MM.1S (cell line): ENCODE measurements around the gene RRP15.

ENCODE experiments used
- DNase-seq: peaks from one replicate; pipeline ENCODE4 v3.0.0-alpha.2; 2015
- H2AFZ ChIP-seq: fragments of 300-600 bp; sonication (generic); 2 replicates; pipeline ENCODE4 v1.6.0; 2016; ENCODE audit warnings: antibody characterized with exemption, low read length
- H3F3A ChIP-seq: fragments of 300-600 bp; sonication (generic); 2 replicates; pipeline ENCODE4 v1.6.1; 2016; ENCODE audit warnings: mild to moderate bottlenecking, antibody characterized with exemption, low read length, moderate library complexity, mixed read lengths; ENCODE audit not compliant: insufficient read depth
- H3K27ac ChIP-seq: fragments of 300-600 bp; sonication (generic); 2 replicates; pipeline ENCODE4 v1.5.1; 2016; ENCODE audit warnings: mild to moderate bottlenecking, low read length
- H3K27me3 ChIP-seq: fragments of 300-600 bp; sonication (generic); replicated peaks from 2 replicates; pipeline ENCODE4 v1.6.0; 2016; ENCODE audit warnings: low read length; ENCODE audit not compliant: insufficient read depth
- H3K36me3 ChIP-seq: fragments of 300-600 bp; sonication (generic); replicated peaks from 2 replicates; pipeline ENCODE4 v1.6.1; 2016; ENCODE audit warnings: mild to moderate bottlenecking, low read length, mixed read lengths; ENCODE audit not compliant: insufficient read depth
- H3K4me1 ChIP-seq: fragments of 300-600 bp; sonication (generic); 2 replicates; pipeline ENCODE4 v1.6.1; 2016; ENCODE audit warnings: low read length, mixed read lengths
- H3K4me2 ChIP-seq: fragments of 300-600 bp; sonication (generic); 2 replicates; pipeline ENCODE4 v1.6.0; 2016; ENCODE audit warnings: low read depth, low read length
- H3K4me3 ChIP-seq: fragments of 300-600 bp; sonication (generic); 2 replicates; pipeline ENCODE4 v1.5.1; 2016; ENCODE audit warnings: low read length, mixed read lengths
- H3K79me2 ChIP-seq: fragments of 300-600 bp; sonication (generic); 2 replicates; pipeline ENCODE4 v1.6.1; 2016; ENCODE audit warnings: mixed run types, low read length, mixed read lengths
- H3K9ac ChIP-seq: fragments of 300-600 bp; sonication (generic); 2 replicates; pipeline ENCODE4 v1.6.1; 2016; ENCODE audit warnings: low read length, mixed read lengths
- H3K9me2 ChIP-seq: fragments of 300-600 bp; sonication (generic); replicated peaks from 2 replicates; pipeline ENCODE4 v1.6.1; 2016; ENCODE audit warnings: mild to moderate bottlenecking, low read length, mixed read lengths; ENCODE audit not compliant: insufficient read depth
- H3K9me3 ChIP-seq: fragments of 300-600 bp; sonication (generic); replicated peaks from 2 replicates; pipeline ENCODE4 v1.6.1; 2016; ENCODE audit warnings: mild to moderate bottlenecking, low read length, mixed read lengths; ENCODE audit not compliant: insufficient read depth
- H4K20me1 ChIP-seq: fragments of 300-600 bp; sonication (generic); 2 replicates; pipeline ENCODE4 v1.6.1; 2016; ENCODE audit warnings: mild to moderate bottlenecking, low read length, moderate library complexity, mixed read lengths; ENCODE audit not compliant: insufficient read depth
- CTCF ChIP-seq: fragments of 300-600 bp; sonication (generic); IDR thresholded peaks from 2 replicates; pipeline ENCODE4 v1.5.1; 2016; ENCODE audit warnings: antibody characterized with exemption, low read length, mixed read lengths
- EZH2 ChIP-seq: fragments of 300-600 bp; sonication (generic); optimal IDR thresholded peaks from 2 replicates; pipeline ENCODE3; 2017; ENCODE audit warnings: low read depth, mild to moderate bottlenecking, antibody characterized with exemption, low read length, mixed read lengths
- EZH2phosphoT487 ChIP-seq: fragments of 300-600 bp; sonication (generic); IDR thresholded peaks from 2 replicates; pipeline ENCODE4 v1.6.1; 2018; ENCODE audit warnings: antibody characterized with exemption, low read length

The RRP15 gene

GRCh38 chr1:218376722-218377121 lies 91.6 kb downstream of the RRP15 start:
- H3K27me3 ChIP-seq: no peaks in the 10 kb centered on the region
- H3K4me2 ChIP-seq: peak overlapping the region; percentile 76
- no peaks in the 10 kb centered on the region for H3K9me3 ChIP-seq
- no peaks in the 10 kb centered on the region for H3K9me2 ChIP-seq
- peak overlapping the region; percentile 15; the same call in 1 of the 2 replicates for H3K9ac ChIP-seq
- H3K4me3 ChIP-seq: peak overlapping the region; percentile 39
- no peak for DNase-seq
- H3F3A ChIP-seq: peaks cover 14% of the 10 kb centered on the region
- peaks cover 12% of the 10 kb centered on the region for H3K4me1 ChIP-seq
- peak overlapping the region; percentile 51; the same call in 1 of the 2 replicates for H3K27ac ChIP-seq
- H2AFZ ChIP-seq: no peak overlapping the region
- H3K79me2 ChIP-seq: no peaks in the 10 kb centered on the region
- no peaks in the 10 kb centered on the region for H3K36me3 ChIP-seq
- TF ChIP-seq EZH2 (no peak), CTCF (no peak), EZH2phosphoT487 (no peak)
- H4K20me1 ChIP-seq: no peaks in the 10 kb centered on the region

GRCh38 chr1:218377143-218377660 lies 92.1 kb downstream of the RRP15 start:
- Histone ChIP-seq H3K27me3 (no peaks in the 10 kb centered on the region), H3K27ac (peak overlapping the region; percentile 51; the same call in 1 of the 2 replicates), H4K20me1 (no peaks in the 10 kb centered on the region), H3K4me1 (peaks cover 12% of the 10 kb centered on the region), H3K4me2 (peak overlapping the region; percentile 76), H3F3A (peaks cover 14% of the 10 kb centered on the region), H3K79me2 (no peaks in the 10 kb centered on the region), H3K36me3 (no peaks in the 10 kb centered on the region), H3K4me3 (peak overlapping the region; percentile 39), H2AFZ (peak overlapping the region; percentile 55; the same call in 1 of the 2 replicates), H3K9ac (peak overlapping the region; percentile 15; the same call in 1 of the 2 replicates), H3K9me2 (no peaks in the 10 kb centered on the region), H3K9me3 (no peaks in the 10 kb centered on the region)
- TF ChIP-seq EZH2 (no peak), EZH2phosphoT487 (no peak), CTCF (no peak)
- peak; percentile 86 for DNase-seq

GRCh38 chr1:218380125-218380977 lies 95.3 kb downstream of the RRP15 start:
- Histone ChIP-seq H3K9ac (no peak overlapping the region), H3F3A (peaks cover 14% of the 10 kb centered on the region), H3K4me1 (peaks cover 12% of the 10 kb centered on the region), H3K4me2 (no peak overlapping the region), H3K79me2 (no peaks in the 10 kb centered on the region), H2AFZ (no peak overlapping the region), H3K27ac (no peak overlapping the region), H3K27me3 (no peaks in the 10 kb centered on the region), H3K4me3 (no peak overlapping the region), H3K9me2 (no peaks in the 10 kb centered on the region), H3K9me3 (no peaks in the 10 kb centered on the region), H4K20me1 (no peaks in the 10 kb centered on the region), H3K36me3 (no peaks in the 10 kb centered on the region)
- no peak for DNase-seq
- TF ChIP-seq CTCF (no peak), EZH2 (no peak), EZH2phosphoT487 (no peak)
